GM10266 (cell line): ENCODE measurements around the gene LYPD6.

Experiments used
- DNase-seq: peaks from one replicate; pipeline ENCODE4 v3.0.0; 2012; ENCODE audit errors: extremely low spot score
- TF ChIP-seq, protein P1 (sequence below): IDR thresholded peaks from 2 replicates; pipeline ENCODE4 v1.5.1; 2012; ENCODE audit warnings: mild to moderate bottlenecking, low read depth; ENCODE audit not compliant: control insufficient read depth, insufficient read depth; ENCODE audit errors: missing control alignments

The LYPD6 gene

DNA sequence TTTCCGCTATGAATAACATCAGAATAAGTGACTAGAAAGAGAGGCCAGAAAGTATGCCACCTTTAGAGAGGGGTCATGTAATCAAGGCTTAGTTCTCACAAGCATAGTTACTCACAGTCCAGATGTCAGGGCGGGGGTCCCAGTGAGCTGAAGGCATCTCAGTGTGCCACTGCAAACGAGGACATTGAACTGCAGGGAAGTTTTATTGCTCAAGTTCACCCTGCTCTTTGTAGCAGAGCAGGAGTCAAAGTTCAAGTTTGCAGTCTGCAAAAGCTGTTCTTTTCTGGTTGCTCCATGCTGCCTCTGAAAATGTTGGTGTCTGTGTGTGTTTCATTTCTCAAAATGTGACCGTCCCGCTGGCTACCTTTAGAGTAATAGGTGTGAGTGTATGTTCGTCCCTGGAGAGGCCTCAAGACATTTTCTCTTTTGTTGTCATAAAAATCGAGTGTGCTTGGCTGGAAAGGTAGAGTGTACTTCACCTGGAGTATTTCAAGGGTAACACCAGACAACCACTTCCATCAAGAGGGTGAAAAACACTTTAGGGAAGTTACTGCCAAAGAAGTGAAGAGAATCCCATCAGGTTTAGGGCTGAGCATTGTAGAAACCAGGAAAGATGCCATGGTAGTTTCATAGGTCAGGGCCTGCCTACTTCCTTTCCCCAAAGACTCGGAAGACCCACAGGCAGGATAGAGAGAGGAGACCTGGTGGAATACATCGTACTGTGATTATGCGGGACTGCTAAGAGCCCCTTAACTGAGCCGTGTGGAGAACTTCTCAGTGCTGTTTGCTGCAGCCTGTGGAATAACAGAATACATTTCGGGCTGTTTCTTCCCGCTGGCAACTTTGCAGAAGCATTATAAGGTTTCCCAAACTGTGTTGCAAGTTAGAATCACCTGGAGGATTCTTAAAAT lies 89.9 kb downstream of the LYPD6 start:
- no peak for DNase-seq
- TF ChIP-seq, protein P1, sequence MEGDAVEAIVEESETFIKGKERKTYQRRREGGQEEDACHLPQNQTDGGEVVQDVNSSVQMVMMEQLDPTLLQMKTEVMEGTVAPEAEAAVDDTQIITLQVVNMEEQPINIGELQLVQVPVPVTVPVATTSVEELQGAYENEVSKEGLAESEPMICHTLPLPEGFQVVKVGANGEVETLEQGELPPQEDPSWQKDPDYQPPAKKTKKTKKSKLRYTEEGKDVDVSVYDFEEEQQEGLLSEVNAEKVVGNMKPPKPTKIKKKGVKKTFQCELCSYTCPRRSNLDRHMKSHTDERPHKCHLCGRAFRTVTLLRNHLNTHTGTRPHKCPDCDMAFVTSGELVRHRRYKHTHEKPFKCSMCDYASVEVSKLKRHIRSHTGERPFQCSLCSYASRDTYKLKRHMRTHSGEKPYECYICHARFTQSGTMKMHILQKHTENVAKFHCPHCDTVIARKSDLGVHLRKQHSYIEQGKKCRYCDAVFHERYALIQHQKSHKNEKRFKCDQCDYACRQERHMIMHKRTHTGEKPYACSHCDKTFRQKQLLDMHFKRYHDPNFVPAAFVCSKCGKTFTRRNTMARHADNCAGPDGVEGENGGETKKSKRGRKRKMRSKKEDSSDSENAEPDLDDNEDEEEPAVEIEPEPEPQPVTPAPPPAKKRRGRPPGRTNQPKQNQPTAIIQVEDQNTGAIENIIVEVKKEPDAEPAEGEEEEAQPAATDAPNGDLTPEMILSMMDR: no peak

DNA sequence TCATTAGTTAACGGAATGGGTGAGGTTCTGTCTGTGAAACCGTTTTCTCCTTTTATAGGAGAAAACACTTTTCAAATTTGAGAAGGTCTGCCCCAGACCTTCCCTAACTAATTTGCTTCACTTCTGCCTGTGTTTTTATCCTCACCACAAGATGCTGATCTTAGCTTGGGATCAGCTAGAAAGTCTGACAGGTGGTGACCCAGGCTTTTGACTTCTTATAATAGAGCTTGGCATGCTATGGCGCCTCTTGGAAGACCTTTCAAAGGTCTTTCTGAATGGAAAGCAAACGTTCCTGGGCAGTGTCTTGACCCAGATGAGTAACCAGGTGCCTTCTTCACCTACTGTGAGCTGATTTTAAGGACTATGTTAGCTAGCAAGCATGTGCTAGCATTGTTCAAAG lies 91.4 kb downstream of the LYPD6 start:
- DNase-seq: no peak
- TF ChIP-seq, protein P1: no peak

DNA sequence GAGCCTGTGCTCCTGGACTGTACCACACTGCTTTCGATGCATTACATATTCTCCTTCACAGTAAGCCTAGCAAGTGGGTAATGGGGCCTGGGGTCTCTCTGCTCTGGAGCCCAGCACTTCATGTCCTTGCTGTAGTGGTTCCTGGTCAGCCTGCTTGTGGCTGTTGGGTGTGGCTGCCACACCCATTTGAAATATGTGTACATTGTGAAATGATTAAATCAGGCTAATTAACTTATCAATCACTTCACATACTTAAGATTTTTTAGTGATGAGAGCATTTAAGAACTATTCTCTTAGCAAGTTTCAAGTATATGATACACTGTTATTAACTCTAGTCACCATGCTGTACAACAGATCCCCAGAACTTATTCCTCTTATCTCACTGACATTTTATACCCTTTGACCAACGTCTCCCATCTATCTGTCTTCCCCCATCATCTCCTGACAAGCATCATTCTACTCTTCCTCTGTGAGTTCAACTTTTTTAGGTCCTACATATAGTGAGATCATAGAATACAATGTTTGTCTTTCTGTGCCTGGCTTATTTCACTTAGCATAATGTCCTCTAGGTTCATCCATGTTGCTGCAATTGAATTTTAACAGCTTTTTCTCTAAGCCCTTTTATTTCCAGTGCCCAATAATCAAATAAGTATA lies 92.1 kb downstream of the LYPD6 start:
- DNase-seq: no peak
- TF ChIP-seq, protein P1: no peak

GRCh38 chr2:149422991-149423338 lies 92.6 kb downstream of the LYPD6 start:
- no peak for DNase-seq
- TF ChIP-seq, protein P1: no peak

GRCh38 chr2:149423630-149424029 lies 93.2 kb downstream of the LYPD6 start:
- TF ChIP-seq, protein P1: no peak
- no peak for DNase-seq

DNA sequence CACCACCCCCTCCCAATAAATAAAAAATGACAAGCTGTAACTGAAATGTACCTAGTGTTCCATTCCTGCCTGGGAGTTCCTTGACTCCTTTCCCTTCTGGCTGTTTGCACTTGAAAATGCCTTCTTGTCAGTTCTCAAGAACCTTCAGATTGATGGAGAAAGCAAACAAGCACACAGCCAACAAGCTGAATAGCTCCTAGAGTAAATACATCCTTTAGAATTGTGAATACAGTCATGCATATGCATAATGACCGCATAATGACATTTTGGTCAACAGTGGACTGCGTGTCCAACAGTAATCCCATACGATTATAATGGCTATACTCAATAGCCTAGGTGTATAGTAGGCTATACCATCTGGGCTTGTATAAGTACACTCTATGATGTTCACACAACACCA lies 97.0 kb downstream of the LYPD6 start:
- no peak for DNase-seq
- TF ChIP-seq, protein P1: no peak

DNA sequence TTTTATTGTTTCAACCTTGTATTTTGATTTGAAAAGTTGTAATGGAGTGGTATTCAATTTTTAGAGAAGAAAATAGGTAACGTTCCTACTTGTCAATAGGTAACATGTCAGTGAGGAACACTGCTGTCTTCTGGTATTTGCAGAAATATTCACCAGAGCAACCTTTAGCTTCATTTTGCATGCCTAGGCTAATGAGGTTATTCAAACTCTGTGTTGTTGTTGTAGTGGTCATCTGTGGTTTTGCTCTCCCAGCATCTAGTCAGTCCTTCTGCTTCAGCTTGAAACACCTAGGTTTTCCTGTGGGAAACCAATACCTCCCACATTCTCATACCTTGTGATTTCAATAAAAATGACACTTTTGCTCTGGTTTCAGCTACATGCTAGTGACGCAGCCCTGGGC lies 98.4 kb downstream of the LYPD6 start:
- DNase-seq: no peak

More for the DNA sequence above, 98.4 kb downstream of the LYPD6 start:
- TF ChIP-seq, protein P1: no peak
